AG04450 (cell line): ENCODE results near the gene C2orf78. TPM values are rescaled to one million over a fixed set of nuclear protein-coding genes. Genes with fewer than 3 reads are reported as not detected.

ENCODE experiments used
- CTCF ChIA-PET: fragments of 300-600, 350-600 bp; formaldehyde crosslinking; extraction: SDS; loops from one replicate; lab custom pipeline; 2022; ENCODE audit warnings: antibody characterized with exemption, inconsistent platforms; lab: Charles Lee
- POLR2A ChIA-PET: fragments of 350-600 bp; formaldehyde crosslinking; extraction: SDS; loops from one replicate; lab custom pipeline; 2021; ENCODE audit warnings: antibody characterized with exemption, inconsistent platforms; lab: Yijun Ruan, JAX
- DNase-seq: peaks from one replicate; pipeline ENCODE4 v3.0.0-alpha.2; 2011; ENCODE audit warnings: low read depth, low spot score
- H3K27ac ChIP-seq: one replicate; pipeline ENCODE4 v1.5.1; 2012; ENCODE audit warnings: low read depth, low read length, control low read depth
- H3K27me3 ChIP-seq: one replicate; pipeline ENCODE4 v1.6.0; 2012; ENCODE audit warnings: low read length; ENCODE audit not compliant: control insufficient read depth, insufficient read depth
- H3K4me3 ChIP-seq: 2 replicates; pipeline ENCODE4 v1.5.1; 2011; ENCODE audit warnings: mild to moderate bottlenecking, low read depth, low read length, control low read depth
- H3K9me3 ChIP-seq: 2 replicates; pipeline ENCODE4 v1.5.1; 2012; ENCODE audit warnings: low read length; ENCODE audit not compliant: control insufficient read depth, insufficient read depth
- CTCF ChIP-seq: IDR thresholded peaks from 2 replicates; pipeline ENCODE4 v1.5.1; 2011; ENCODE audit warnings: low read depth, low read length, control low read depth, inconsistent platforms
- polyA plus RNA-seq: library from polyadenylated mRNA; depleted of rRNA; stranded (reverse); fragments of >200 nt; gene quantifications from 2 replicates; pipeline ENCODE4 v1.2.3, GENCODE V29; 2011

Gene C2orf78
- polyA plus RNA-seq, 1 experiment = not detected

- CTCF ChIA-PET = interaction anchor here (1.0 to 3.7 kb wide), 10 partner anchors 10 to 512 kb away, joined by 3 to 43 read pairs (median 10); partner anchors contain the start of gene BOLA3
- POLR2A ChIA-PET = interaction anchor here (1.0 kb wide), 1 partner anchor 355 kb away, joined by 3 read pairs; no protein-coding TSS in a partner anchor
- no peaks in the 10 kb centered on the region for H3K9me3 ChIP-seq
Observed at GRCh38 chr2:73822991-73823390, 39.0 kb downstream of the C2orf78 start.

GRCh38 chr2:73823416-73823815 lies 39.4 kb downstream of the C2orf78 start:
- H3K4me3 ChIP-seq = no peak overlapping the region
- TF ChIP-seq CTCF = no peak
- DNase-seq = no peak
- ChIA-PET POLR2A (interaction anchor here (1.1 kb wide), 1 partner anchor 73 kb away, joined by 4 read pairs; no protein-coding TSS in a partner anchor), CTCF (interaction anchor here (0.8 to 3.7 kb wide), 36 partner anchors 11 to 559 kb away, joined by 3 to 43 read pairs (median 4); partner anchors contain the start of genes ACTG2 and BOLA3)
- no peak overlapping the region for H3K27ac ChIP-seq
- H3K27me3 ChIP-seq = peaks cover 4% of the 10 kb centered on the region
- H3K9me3 ChIP-seq = no peaks in the 10 kb centered on the region

More at GRCh38 chr2:73822991-73823390, 39.0 kb downstream of the C2orf78 start:
- TF ChIP-seq CTCF = no peak
- Histone ChIP-seq H3K27ac (no peak overlapping the region), H3K4me3 (no peak overlapping the region), H3K27me3 (peaks cover 4% of the 10 kb centered on the region)
- no peak for DNase-seq

- H3K4me3 ChIP-seq = no peak overlapping the region
- POLR2A ChIA-PET = interaction anchor here (1.1 kb wide), 1 partner anchor 73 kb away, joined by 4 read pairs; no protein-coding TSS in a partner anchor
- CTCF ChIA-PET = interaction anchor here (0.6 to 3.7 kb wide), 50 partner anchors 8 to 601 kb away, joined by 3 to 43 read pairs (median 4); partner anchors contain the start of genes ACTG2 and BOLA3
- H3K27ac ChIP-seq = no peak overlapping the region
- peak; percentile 88 for TF ChIP-seq CTCF
- DNase-seq = peak; percentile 76
- H3K9me3 ChIP-seq = no peaks in the 10 kb centered on the region
- peaks cover 4% of the 10 kb centered on the region for H3K27me3 ChIP-seq
Observed at GRCh38 chr2:73823916-73824523, 40.0 kb downstream of the C2orf78 start.

- Histone ChIP-seq H3K27me3 (peaks cover 4% of the 10 kb centered on the region), H3K27ac (no peak overlapping the region), H3K9me3 (no peaks in the 10 kb centered on the region), H3K4me3 (no peak overlapping the region)
- ChIA-PET POLR2A (no interaction called here), CTCF (interaction anchor here (0.6 to 3.7 kb wide), 12 partner anchors 9 to 509 kb away, joined by 3 to 43 read pairs (median 8); partner anchors contain the start of gene BOLA3)
- no peak for TF ChIP-seq CTCF
- no peak for DNase-seq
Observed at GRCh38 chr2:73825408-73825807, 41.4 kb downstream of the C2orf78 start.

GRCh38 chr2:73827018-73827417 lies 43.0 kb downstream of the C2orf78 start:
- Histone ChIP-seq H3K27me3 (no peaks in the 10 kb centered on the region), H3K9me3 (no peaks in the 10 kb centered on the region), H3K4me3 (no peak overlapping the region), H3K27ac (no peak overlapping the region)
- DNase-seq = no peak
- peak; percentile 47 for TF ChIP-seq CTCF
- ChIA-PET CTCF (interaction anchor here (0.5 to 3.3 kb wide), 31 partner anchors 10 to 508 kb away, joined by 3 to 20 read pairs (median 4); partner anchors contain the start of genes BOLA3 and MOB1A), POLR2A (interaction anchor here (0.6 to 1.2 kb wide), 2 partner anchors 88 to 324 kb away, joined by 3 read pairs; no protein-coding TSS in a partner anchor)
